GM23338 (cell line): Measurements from ENCODE around the gene SEC24A. TPM values are rescaled to one million over a fixed set of nuclear protein-coding genes. Genes with fewer than 3 reads are reported as not detected.

Source experiments
- ATAC-seq: fragments of 200-7000 bp; cut with Tn5 transposase; 3 replicates; pipeline ENCODE4 v1.9.1; 2020
- DNase-seq: peaks from one replicate; pipeline ENCODE4 v3.0.0-alpha.2; 2015; ENCODE audit warnings: low spot score
- H2AFZ ChIP-seq: fragments of 200-600 bp; sonication (generic); 2 replicates; pipeline ENCODE4 v1.8.0; 2016; ENCODE audit warnings: antibody characterized with exemption, mild to moderate bottlenecking, moderate library complexity
- H3F3A ChIP-seq: fragments of 200-600 bp; sonication (generic); replicated peaks from 2 replicates; pipeline ENCODE4 v1.8.0; 2017; ENCODE audit warnings: antibody characterized with exemption, mixed run types, low read depth
- H3K27ac ChIP-seq: fragments of 200-600 bp; sonication (generic); 2 replicates; pipeline ENCODE4 v1.6.1; 2016; ENCODE audit warnings: low read depth
- H3K27me3 ChIP-seq: fragments of 200-600 bp; sonication (generic); 2 replicates; pipeline ENCODE4 v1.8.0; 2016; ENCODE audit warnings: mild to moderate bottlenecking, mixed run types, moderate library complexity; ENCODE audit not compliant: insufficient read depth
- H3K36me3 ChIP-seq: fragments of 200-600 bp; sonication (generic); 2 replicates; pipeline ENCODE4 v1.8.0; 2016; ENCODE audit warnings: mild to moderate bottlenecking; ENCODE audit not compliant: insufficient read depth
- H3K4me1 ChIP-seq: fragments of 200-600 bp; sonication (generic); 2 replicates; pipeline ENCODE4 v1.8.0; 2016; ENCODE audit warnings: mild to moderate bottlenecking, moderate library complexity; ENCODE audit not compliant: insufficient read depth
- H3K4me2 ChIP-seq: fragments of 200-600 bp; sonication (generic); 2 replicates; pipeline ENCODE4 v1.7.1; 2017; ENCODE audit warnings: mixed run types
- H3K4me3 ChIP-seq: fragments of 200-600 bp; sonication (generic); 2 replicates; pipeline ENCODE4 v1.6.1; 2016; ENCODE audit warnings: mixed run types
- H3K79me2 ChIP-seq: fragments of 200-600 bp; sonication (generic); replicated peaks from 2 replicates; pipeline ENCODE4 v1.8.0; 2017; ENCODE audit warnings: mild to moderate bottlenecking; ENCODE audit not compliant: insufficient read depth
- H3K9me2 ChIP-seq: fragments of 200-600 bp; sonication (generic); 2 replicates; pipeline ENCODE4 v1.8.0; 2017; ENCODE audit not compliant: insufficient read depth
- H4K20me1 ChIP-seq: fragments of 200-600 bp; sonication (generic); replicated peaks from 2 replicates; pipeline ENCODE4 v1.8.0; 2017; ENCODE audit warnings: mild to moderate bottlenecking; ENCODE audit not compliant: insufficient read depth
- H3K27ac Mint-ChIP-seq: 2 replicates; pipeline ENCODE4 v1.8.0; 2020; ENCODE audit warnings: inconsistent platforms, mild to moderate bottlenecking, moderate library complexity, mixed read lengths
- H3K27me3 Mint-ChIP-seq: 3 replicates; pipeline ENCODE4 v1.8.0; 2022; ENCODE audit warnings: low read depth, mild to moderate bottlenecking, moderate library complexity, mixed read lengths, inconsistent platforms; ENCODE audit not compliant: insufficient read depth, poor library complexity
- H3K36me3 Mint-ChIP-seq: 3 replicates; pipeline ENCODE4 v1.8.0; 2021; ENCODE audit warnings: low read depth, mild to moderate bottlenecking, inconsistent platforms, moderate library complexity, mixed read lengths
- H3K4me1 Mint-ChIP-seq: 3 replicates; pipeline ENCODE4 v1.8.0; 2020; ENCODE audit warnings: mild to moderate bottlenecking, inconsistent platforms, mixed read lengths
- H3K4me3 Mint-ChIP-seq: 3 replicates; pipeline ENCODE4 v1.8.0; 2021; ENCODE audit warnings: moderate library complexity, mild to moderate bottlenecking, inconsistent platforms, mixed read lengths
- H3K9me3 Mint-ChIP-seq: 3 replicates; pipeline ENCODE4 v1.8.0; 2020; ENCODE audit warnings: moderate library complexity, mild to moderate bottlenecking, inconsistent platforms, mixed read lengths
- CREB1 ChIP-seq: fragments of 250-450 bp; sonication (Bioruptor Pico); IDR thresholded peaks from 2 replicates; pipeline ENCODE4 v1.5.0; 2020; ENCODE audit warnings: low read depth, mild to moderate bottlenecking, moderate library complexity
- EZH2 ChIP-seq: fragments of 200-600 bp; sonication (generic); IDR thresholded peaks from one replicate; pipeline ENCODE4 v1.8.0; 2017; ENCODE audit warnings: antibody characterized with exemption, mild to moderate bottlenecking, low read depth; ENCODE audit not compliant: unreplicated experiment
- EZH2phosphoT487 ChIP-seq: fragments of 200-600 bp; sonication (generic); IDR thresholded peaks from one replicate; pipeline ENCODE4 v1.8.1; 2018; ENCODE audit warnings: antibody characterized with exemption; ENCODE audit not compliant: unreplicated experiment
- JUNB ChIP-seq: IDR thresholded peaks from one replicate; pipeline ENCODE4 v1.6.1; 2016; ENCODE audit warnings: antibody characterized with exemption; ENCODE audit not compliant: unreplicated experiment
- NANOG ChIP-seq: IDR thresholded peaks from 2 replicates; pipeline ENCODE4 v1.6.1; 2016; ENCODE audit warnings: antibody characterized with exemption, borderline replicate concordance
- POLR2AphosphoS5 ChIP-seq: IDR thresholded peaks from 2 replicates; pipeline ENCODE4 v1.6.1; 2016; ENCODE audit warnings: antibody characterized with exemption, low read depth
- ZNF331 ChIP-seq: fragments of 250-450 bp; sonication (Bioruptor Pico); IDR thresholded peaks from 2 replicates; pipeline ENCODE4 v1.5.0; 2020; ENCODE audit warnings: low read depth, mild to moderate bottlenecking, moderate library complexity
- polyA plus RNA-seq: library from polyadenylated mRNA; unstranded; fragments of >200 nt; fragmentation: Nextera tagmentation; extraction: Ambion mirVana; gene quantifications from 2 replicates; pipeline ENCODE4 v1.2.1, GENCODE V29; 2016
- total RNA-seq: library from RNA; depleted of rRNA; stranded (reverse); fragments of >200 nt; shearing (Covaris generic); gene quantifications from 2 replicates; pipeline ENCODE4 v1.2.3, GENCODE V29; 2014
- TF ChIP-seq, protein P1 (sequence below): IDR thresholded peaks from one replicate; pipeline ENCODE4 v1.6.1; 2018; ENCODE audit warnings: antibody characterized with exemption; ENCODE audit not compliant: unreplicated experiment
- TF ChIP-seq, protein P2 (sequence below), 2 experiments: fragments of 200-600 bp in 1 of 2; sonication (generic) in 1 of 2; conservative IDR thresholded peaks; 2 replicates each; pipeline versions ENCODE4 v1.5.1 to v1.6.1; 2016 to 2017; ENCODE audit warnings: antibody characterized with exemption in 2 of 2, low read depth in 2 of 2, mild to moderate bottlenecking in 2 of 2, moderate library complexity in 1 of 2
- TF ChIP-seq, protein P3 (sequence below): IDR thresholded peaks from 2 replicates; pipeline ENCODE4 v1.6.1; 2016; ENCODE audit warnings: antibody characterized with exemption

SEC24A gene
- total and polyA plus RNA-seq, 2 experiments from 2014 or later, result 8.1 to 36.5 TPM

DNA sequence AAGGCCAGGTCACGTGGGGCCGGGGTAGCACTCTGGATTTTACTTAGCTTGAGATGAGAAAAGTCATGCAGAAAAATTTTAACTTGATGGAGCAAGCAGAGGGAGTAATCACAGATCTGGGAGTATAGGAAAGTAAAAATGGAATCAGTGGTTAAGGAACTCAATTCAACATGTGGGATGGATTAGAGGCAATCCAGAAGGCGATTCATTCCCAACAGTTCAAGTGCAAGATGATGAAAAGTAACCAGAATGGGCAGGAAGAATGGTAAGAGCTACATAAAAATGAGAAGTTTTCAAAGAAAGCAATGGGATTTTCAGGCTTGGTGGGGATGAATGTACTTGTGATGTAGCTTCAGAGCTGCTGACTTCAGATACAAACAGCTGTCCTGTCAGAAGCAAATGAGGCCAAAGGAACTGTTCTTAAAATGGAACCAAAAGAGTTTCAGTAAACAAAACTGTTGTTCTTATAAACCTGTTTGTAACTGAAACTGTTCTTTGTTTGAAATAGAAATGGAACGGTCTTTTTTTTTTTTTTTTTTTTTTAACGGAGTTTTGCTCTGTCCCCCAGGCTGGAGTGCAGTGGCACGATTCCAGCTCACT lies 5.6 kb upstream of the SEC24A start (continued):
- TF ChIP-seq, protein P1, sequence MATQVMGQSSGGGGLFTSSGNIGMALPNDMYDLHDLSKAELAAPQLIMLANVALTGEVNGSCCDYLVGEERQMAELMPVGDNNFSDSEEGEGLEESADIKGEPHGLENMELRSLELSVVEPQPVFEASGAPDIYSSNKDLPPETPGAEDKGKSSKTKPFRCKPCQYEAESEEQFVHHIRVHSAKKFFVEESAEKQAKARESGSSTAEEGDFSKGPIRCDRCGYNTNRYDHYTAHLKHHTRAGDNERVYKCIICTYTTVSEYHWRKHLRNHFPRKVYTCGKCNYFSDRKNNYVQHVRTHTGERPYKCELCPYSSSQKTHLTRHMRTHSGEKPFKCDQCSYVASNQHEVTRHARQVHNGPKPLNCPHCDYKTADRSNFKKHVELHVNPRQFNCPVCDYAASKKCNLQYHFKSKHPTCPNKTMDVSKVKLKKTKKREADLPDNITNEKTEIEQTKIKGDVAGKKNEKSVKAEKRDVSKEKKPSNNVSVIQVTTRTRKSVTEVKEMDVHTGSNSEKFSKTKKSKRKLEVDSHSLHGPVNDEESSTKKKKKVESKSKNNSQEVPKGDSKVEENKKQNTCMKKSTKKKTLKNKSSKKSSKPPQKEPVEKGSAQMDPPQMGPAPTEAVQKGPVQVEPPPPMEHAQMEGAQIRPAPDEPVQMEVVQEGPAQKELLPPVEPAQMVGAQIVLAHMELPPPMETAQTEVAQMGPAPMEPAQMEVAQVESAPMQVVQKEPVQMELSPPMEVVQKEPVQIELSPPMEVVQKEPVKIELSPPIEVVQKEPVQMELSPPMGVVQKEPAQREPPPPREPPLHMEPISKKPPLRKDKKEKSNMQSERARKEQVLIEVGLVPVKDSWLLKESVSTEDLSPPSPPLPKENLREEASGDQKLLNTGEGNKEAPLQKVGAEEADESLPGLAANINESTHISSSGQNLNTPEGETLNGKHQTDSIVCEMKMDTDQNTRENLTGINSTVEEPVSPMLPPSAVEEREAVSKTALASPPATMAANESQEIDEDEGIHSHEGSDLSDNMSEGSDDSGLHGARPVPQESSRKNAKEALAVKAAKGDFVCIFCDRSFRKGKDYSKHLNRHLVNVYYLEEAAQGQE, result no peak
- no peak for TF ChIP-seq EZH2
- no peak for TF ChIP-seq POLR2AphosphoS5
- no peak for TF ChIP-seq JUNB
- no peak for TF ChIP-seq CREB1 (CRISPR knock-in tag)
- TF ChIP-seq, protein P2, sequence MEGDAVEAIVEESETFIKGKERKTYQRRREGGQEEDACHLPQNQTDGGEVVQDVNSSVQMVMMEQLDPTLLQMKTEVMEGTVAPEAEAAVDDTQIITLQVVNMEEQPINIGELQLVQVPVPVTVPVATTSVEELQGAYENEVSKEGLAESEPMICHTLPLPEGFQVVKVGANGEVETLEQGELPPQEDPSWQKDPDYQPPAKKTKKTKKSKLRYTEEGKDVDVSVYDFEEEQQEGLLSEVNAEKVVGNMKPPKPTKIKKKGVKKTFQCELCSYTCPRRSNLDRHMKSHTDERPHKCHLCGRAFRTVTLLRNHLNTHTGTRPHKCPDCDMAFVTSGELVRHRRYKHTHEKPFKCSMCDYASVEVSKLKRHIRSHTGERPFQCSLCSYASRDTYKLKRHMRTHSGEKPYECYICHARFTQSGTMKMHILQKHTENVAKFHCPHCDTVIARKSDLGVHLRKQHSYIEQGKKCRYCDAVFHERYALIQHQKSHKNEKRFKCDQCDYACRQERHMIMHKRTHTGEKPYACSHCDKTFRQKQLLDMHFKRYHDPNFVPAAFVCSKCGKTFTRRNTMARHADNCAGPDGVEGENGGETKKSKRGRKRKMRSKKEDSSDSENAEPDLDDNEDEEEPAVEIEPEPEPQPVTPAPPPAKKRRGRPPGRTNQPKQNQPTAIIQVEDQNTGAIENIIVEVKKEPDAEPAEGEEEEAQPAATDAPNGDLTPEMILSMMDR (conservative IDR thresholded peaks at IDR 0.05; ENCODE audit: low read depth in 2 of 2), result no peak
- TF ChIP-seq EZH2phosphoT487, result no peak

DNA sequence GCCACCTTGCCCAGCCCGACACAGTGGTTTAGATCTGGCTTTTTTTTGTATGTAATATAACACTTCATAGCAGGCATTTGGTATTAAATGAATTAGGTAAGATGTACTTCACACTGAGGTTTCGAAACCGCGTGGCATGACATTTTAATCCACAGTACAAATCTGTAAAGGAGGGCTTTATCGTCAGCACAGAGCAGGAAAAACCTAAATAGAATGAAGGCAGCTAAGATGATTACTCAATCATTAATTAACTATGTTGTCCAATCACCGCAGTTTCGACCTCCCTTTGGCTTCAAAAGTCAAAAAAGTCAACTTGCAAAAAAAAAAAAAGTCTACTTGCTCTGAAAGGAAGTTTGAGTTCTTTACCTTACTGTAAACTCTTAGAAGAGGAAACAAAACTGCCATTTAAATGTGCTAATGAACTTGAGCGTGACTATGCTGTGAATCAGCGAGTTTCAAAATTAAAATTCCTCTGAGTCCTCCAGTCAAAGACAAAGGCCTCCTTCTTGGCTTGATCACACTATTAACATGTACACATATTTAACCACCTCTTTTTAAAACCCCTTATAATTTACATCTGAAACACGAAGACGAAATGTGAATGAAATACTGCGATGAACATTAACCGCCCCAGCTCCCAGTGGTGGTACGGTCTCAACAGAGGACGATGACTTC lies 698 bp upstream of the SEC24A start:
- Mint-ChIP-seq H3K27ac (peak overlapping the region; percentile 99), H3K27me3 (peaks cover 6% of the 10 kb centered on the region), H3K4me1 (peaks cover 8% of the 10 kb centered on the region), H3K36me3 (peaks cover 2% of the 10 kb centered on the region; the same call in 2 of the 3 replicates), H3K9me3 (no peaks in the 10 kb centered on the region), H3K4me3 (peak overlapping the region; percentile 90)
- H3K4me1 ChIP-seq, result peaks cover 9% of the 10 kb centered on the region
- no peaks in the 10 kb centered on the region for H3K36me3 ChIP-seq
- H3K4me3 ChIP-seq, result peak overlapping the region; percentile 99
- TF ChIP-seq JUNB (no peak), NANOG (no peak), ZNF331 (CRISPR knock-in tag) (no peak), CREB1 (CRISPR knock-in tag) (no peak)
- TF ChIP-seq, protein P3, sequence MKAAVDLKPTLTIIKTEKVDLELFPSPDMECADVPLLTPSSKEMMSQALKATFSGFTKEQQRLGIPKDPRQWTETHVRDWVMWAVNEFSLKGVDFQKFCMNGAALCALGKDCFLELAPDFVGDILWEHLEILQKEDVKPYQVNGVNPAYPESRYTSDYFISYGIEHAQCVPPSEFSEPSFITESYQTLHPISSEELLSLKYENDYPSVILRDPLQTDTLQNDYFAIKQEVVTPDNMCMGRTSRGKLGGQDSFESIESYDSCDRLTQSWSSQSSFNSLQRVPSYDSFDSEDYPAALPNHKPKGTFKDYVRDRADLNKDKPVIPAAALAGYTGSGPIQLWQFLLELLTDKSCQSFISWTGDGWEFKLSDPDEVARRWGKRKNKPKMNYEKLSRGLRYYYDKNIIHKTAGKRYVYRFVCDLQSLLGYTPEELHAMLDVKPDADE, result no peak
- H3K79me2 ChIP-seq, result peaks cover 47% of the 10 kb centered on the region
- ATAC-seq (no peak; the same call in 2 of the 3 replicates), DNase-seq (peak; percentile 46)
- H3K9me2 ChIP-seq, result no peaks in the 10 kb centered on the region
- H4K20me1 ChIP-seq, result no peaks in the 10 kb centered on the region; the same call in 1 of the 2 replicates
- peak overlapping the region; percentile 23; the same call in 1 of the 2 replicates for H2AFZ ChIP-seq
- peaks cover 14% of the 10 kb centered on the region; the same call in 1 of the 2 replicates for H3F3A ChIP-seq
- peak overlapping the region; percentile 95 for H3K4me2 ChIP-seq
- H3K27ac ChIP-seq, result peak overlapping the region; percentile 98
- H3K27me3 ChIP-seq, result no peaks in the 10 kb centered on the region
